PC-3 (cell line): ENCODE results near the gene ZW10. TPM values are rescaled to one million over a fixed set of nuclear protein-coding genes. Genes with fewer than 3 reads are reported as not detected.

Source experiments
- ATAC-seq: fragments of 200-7000 bp; cut with Tn5 transposase; 2 replicates; pipeline ENCODE4 v1.9.1; 2020; ENCODE audit warnings: mild to moderate bottlenecking, moderate library complexity
- BruUV-seq: library from RNA; stranded (reverse); fragments of 400-500 nt; replicated peaks from 2 replicates; lab custom pipeline; 2021; lab: Mats Ljungman, UMichigan
- CTCF ChIA-PET: fragments of 300-600 bp; sonication (Branson Sonifier 250); formaldehyde crosslinking; loops from one replicate; lab custom pipeline; 2022; ENCODE audit warnings: antibody characterized with exemption; lab: Charles Lee
- POLR2A ChIA-PET: fragments of 300-600 bp; sonication (Branson Sonifier 250); formaldehyde crosslinking; loops from one replicate; lab custom pipeline; 2022; ENCODE audit warnings: antibody characterized with exemption; ENCODE audit not compliant: unreplicated experiment; lab: Charles Lee
- DNase-seq: peaks from one replicate; pipeline ENCODE4 v3.0.0-alpha.2; 2015
- H2AFZ ChIP-seq: fragments of 300-600 bp; sonication (generic); 2 replicates; pipeline ENCODE4 v1.6.0; 2016; ENCODE audit warnings: antibody characterized with exemption, low read length
- H3F3A ChIP-seq: fragments of 300-600 bp; sonication (generic); one replicate; pipeline ENCODE4 v1.6.0; 2017; ENCODE audit warnings: antibody characterized with exemption, low read length, control low read depth, mild to moderate bottlenecking; ENCODE audit not compliant: unreplicated experiment
- H3K27ac ChIP-seq: fragments of 300-600 bp; sonication (generic); 2 replicates; pipeline ENCODE4 v1.5.1; 2016; ENCODE audit warnings: mild to moderate bottlenecking, low read length
- H3K27me3 ChIP-seq: fragments of 300-600 bp; sonication (generic); 2 replicates; pipeline ENCODE4 v1.6.1; 2016; ENCODE audit warnings: low read length, mixed read lengths
- H3K36me3 ChIP-seq: fragments of 300-600 bp; sonication (generic); 2 replicates; pipeline ENCODE4 v1.6.1; 2016; ENCODE audit warnings: low read depth, mixed run types, low read length, mixed read lengths
- H3K4me1 ChIP-seq: fragments of 300-600 bp; sonication (generic); 2 replicates; pipeline ENCODE4 v1.5.1; 2016; ENCODE audit warnings: low read length; ENCODE audit not compliant: insufficient read depth
- H3K4me2 ChIP-seq: fragments of 300-600 bp; sonication (generic); 2 replicates; pipeline ENCODE4 v1.6.0; 2016; ENCODE audit warnings: low read length
- H3K4me3 ChIP-seq: fragments of 300-600 bp; sonication (generic); 2 replicates; pipeline ENCODE4 v1.5.1; 2016; ENCODE audit warnings: mild to moderate bottlenecking, low read length, mixed read lengths
- H3K79me2 ChIP-seq: fragments of 300-600 bp; sonication (generic); 2 replicates; pipeline ENCODE4 v1.6.1; 2017; ENCODE audit warnings: low read length, mixed read lengths
- H3K9ac ChIP-seq: fragments of 300-600 bp; sonication (generic); 2 replicates; pipeline ENCODE4 v1.6.0; 2016; ENCODE audit warnings: mild to moderate bottlenecking, low read length
- H3K9me2 ChIP-seq: fragments of 300-600 bp; sonication (generic); replicated peaks from 2 replicates; pipeline ENCODE4 v1.6.1; 2016; ENCODE audit warnings: mixed run types, low read length, mixed read lengths
- H3K9me3 ChIP-seq: fragments of 300-600 bp; sonication (generic); 2 replicates; pipeline ENCODE4 v1.6.1; 2016; ENCODE audit warnings: low read length, mixed read lengths
- H4K20me1 ChIP-seq: fragments of 300-600 bp; sonication (generic); 2 replicates; pipeline ENCODE4 v1.6.1; 2016; ENCODE audit warnings: low read length, mixed read lengths
- EZH2 ChIP-seq: fragments of 300-600 bp; sonication (generic); IDR thresholded peaks from one replicate; pipeline ENCODE4 v1.6.1; 2017; ENCODE audit warnings: antibody characterized with exemption, mild to moderate bottlenecking, low read length; ENCODE audit not compliant: unreplicated experiment
- EZH2phosphoT487 ChIP-seq: fragments of 300-600 bp; sonication (generic); IDR thresholded peaks from 2 replicates; pipeline ENCODE4 v1.6.1; 2018; ENCODE audit warnings: mild to moderate bottlenecking, antibody characterized with exemption, low read length, borderline replicate concordance
- intact Hi-C: fragments of 100-400 bp; cut with micrococcal nuclease; formaldehyde crosslinking; loops from 2 replicates; pipeline ENCODE4 v1.9.0; 2023
- total RNA-seq: library from RNA; depleted of rRNA; stranded (reverse); fragments of >200 nt; gene quantifications from 2 replicates; pipeline ENCODE4 v1.2.3, GENCODE V29; 2014
- TF ChIP-seq, protein P1 (sequence below): fragments of 300-600 bp; sonication (generic); conservative IDR thresholded peaks from 2 replicates; pipeline ENCODE4 v1.5.1; 2017; ENCODE audit warnings: antibody characterized with exemption, low read depth, mild to moderate bottlenecking, low read length

Gene ZW10
- total RNA-seq, 1 experiment from 2014 or later = 38.4 TPM

DNA sequence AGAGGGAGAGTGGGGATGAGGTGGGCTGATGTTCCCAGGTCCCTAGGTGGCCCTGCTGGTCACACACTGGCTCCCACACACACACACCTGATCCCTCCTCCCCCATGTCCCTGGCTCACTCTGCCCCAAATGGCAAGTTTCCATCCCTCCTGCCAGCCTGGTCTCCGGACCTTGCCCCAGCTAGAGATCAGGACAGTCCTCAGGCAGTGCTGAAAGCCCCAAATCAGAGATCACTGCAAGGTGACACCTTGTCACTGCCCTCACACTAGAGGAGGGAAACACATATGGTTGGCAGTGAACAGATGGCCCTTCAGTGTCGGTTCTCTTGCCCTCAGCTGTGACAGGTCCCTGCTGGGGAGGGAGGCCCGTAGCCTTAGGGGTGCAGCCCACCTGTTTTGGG lies 75.0 kb downstream of the ZW10 start:
- CTCF ChIA-PET = no interaction called here
- POLR2A ChIA-PET = no interaction called here
- no peaks in the 10 kb centered on the region for H3K36me3 ChIP-seq
- peaks cover 20% of the 10 kb centered on the region for H3K4me1 ChIP-seq
- H3K27ac ChIP-seq = peak overlapping the region; percentile 56; the same call in 1 of the 2 replicates
- H3K79me2 ChIP-seq = no peaks in the 10 kb centered on the region
- DNase-seq (no peak), ATAC-seq (peak; percentile 37)
- no peaks in the 10 kb centered on the region for H4K20me1 ChIP-seq
- intact Hi-C loops = loop anchor here (1.0 to 2.0 kb wide), 3 partner anchors 18 to 111 kb away; no protein-coding TSS in a partner anchor
- no peak overlapping the region for H3K4me3 ChIP-seq
- H3K4me2 ChIP-seq = peak overlapping the region; percentile 40
- no peaks in the 10 kb centered on the region for H3K9me2 ChIP-seq
- no peaks in the 10 kb centered on the region for H3K27me3 ChIP-seq
- no peaks in the 10 kb centered on the region for H3F3A ChIP-seq
- H3K9me3 ChIP-seq = no peaks in the 10 kb centered on the region
- no TSS peak for BruUV-seq
- TF ChIP-seq EZH2phosphoT487 = no peak
- no peak for TF ChIP-seq EZH2
- TF ChIP-seq, protein P1, sequence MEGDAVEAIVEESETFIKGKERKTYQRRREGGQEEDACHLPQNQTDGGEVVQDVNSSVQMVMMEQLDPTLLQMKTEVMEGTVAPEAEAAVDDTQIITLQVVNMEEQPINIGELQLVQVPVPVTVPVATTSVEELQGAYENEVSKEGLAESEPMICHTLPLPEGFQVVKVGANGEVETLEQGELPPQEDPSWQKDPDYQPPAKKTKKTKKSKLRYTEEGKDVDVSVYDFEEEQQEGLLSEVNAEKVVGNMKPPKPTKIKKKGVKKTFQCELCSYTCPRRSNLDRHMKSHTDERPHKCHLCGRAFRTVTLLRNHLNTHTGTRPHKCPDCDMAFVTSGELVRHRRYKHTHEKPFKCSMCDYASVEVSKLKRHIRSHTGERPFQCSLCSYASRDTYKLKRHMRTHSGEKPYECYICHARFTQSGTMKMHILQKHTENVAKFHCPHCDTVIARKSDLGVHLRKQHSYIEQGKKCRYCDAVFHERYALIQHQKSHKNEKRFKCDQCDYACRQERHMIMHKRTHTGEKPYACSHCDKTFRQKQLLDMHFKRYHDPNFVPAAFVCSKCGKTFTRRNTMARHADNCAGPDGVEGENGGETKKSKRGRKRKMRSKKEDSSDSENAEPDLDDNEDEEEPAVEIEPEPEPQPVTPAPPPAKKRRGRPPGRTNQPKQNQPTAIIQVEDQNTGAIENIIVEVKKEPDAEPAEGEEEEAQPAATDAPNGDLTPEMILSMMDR = no peak
- no peak overlapping the region for H3K9ac ChIP-seq
- no peak overlapping the region for H2AFZ ChIP-seq

DNA sequence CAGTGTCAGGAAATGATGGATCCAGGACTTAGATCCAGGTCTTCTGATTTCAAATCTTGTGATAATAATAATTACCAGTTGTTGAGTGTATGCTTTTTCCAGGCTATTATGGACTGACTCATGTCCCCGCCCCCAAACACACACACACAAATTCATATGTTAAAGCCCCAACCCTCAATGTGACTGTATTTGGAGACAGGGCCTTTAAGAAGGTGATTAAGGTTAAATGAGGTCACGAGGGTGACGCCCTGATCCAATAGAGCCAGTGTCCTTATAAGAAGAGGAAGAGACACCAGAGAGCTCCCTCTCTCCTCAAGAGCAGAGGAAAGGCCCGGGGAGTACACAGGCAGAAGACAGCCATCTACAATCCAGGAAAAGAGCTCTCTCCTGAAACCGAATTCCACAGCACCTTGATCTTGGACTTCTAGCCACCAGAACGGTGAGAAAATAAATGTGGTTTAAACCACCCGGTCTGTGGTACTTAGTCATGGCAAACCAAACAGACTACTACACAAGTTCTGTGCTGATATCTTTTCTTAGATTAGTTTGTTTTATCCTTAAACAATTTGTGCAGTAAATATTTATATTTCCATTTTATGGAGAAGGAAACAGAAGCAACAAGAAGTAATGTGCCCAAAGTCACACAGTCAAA lies 75.6 kb downstream of the ZW10 start:
- H4K20me1 ChIP-seq = no peaks in the 10 kb centered on the region
- ChIA-PET CTCF (no interaction called here), POLR2A (no interaction called here)
- no peak overlapping the region for H2AFZ ChIP-seq
- no peaks in the 10 kb centered on the region for H3K9me2 ChIP-seq
- H3K27ac ChIP-seq = peak overlapping the region; percentile 56
- H3K36me3 ChIP-seq = no peaks in the 10 kb centered on the region
- no peaks in the 10 kb centered on the region for H3K9me3 ChIP-seq
- intact Hi-C loops = loop anchor here (1.0 to 2.0 kb wide), 3 partner anchors 19 to 111 kb away; no protein-coding TSS in a partner anchor
- H3F3A ChIP-seq = no peaks in the 10 kb centered on the region
- peak overlapping the region; percentile 40 for H3K4me2 ChIP-seq
- H3K4me3 ChIP-seq = no peak overlapping the region
- peaks cover 20% of the 10 kb centered on the region for H3K4me1 ChIP-seq
- no peaks in the 10 kb centered on the region for H3K79me2 ChIP-seq
- TF ChIP-seq EZH2 (no peak), EZH2phosphoT487 (no peak)
- no TSS peak for BruUV-seq
- ATAC-seq (peak; percentile 91), DNase-seq (peak; percentile 82)
- no peaks in the 10 kb centered on the region for H3K27me3 ChIP-seq
- H3K9ac ChIP-seq = no peak overlapping the region

DNA sequence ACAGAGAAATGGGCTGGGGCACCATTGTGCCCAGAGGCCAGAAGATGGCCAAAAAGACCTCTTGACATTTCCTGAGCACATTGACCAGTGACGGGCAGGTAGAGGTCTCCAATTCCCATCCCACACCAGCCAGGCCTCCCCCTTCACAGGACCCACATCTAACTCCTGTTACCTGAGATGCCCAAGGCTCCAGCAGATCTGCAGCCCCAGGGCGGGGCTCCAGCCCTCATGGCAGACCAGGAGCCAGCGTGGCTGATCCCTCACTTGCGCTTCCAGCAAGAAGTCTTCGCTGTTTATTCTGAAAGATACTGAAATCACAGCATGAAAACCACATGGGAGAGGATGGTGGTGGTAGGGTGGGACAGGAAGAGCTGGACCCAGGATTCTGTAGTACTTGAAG lies 76.4 kb downstream of the ZW10 start:
- Histone ChIP-seq H3K4me2 (peak overlapping the region; percentile 40; the same call in 1 of the 2 replicates), H2AFZ (no peak overlapping the region), H3K27ac (no peak overlapping the region), H3K9me2 (no peaks in the 10 kb centered on the region), H3F3A (no peaks in the 10 kb centered on the region), H3K9me3 (no peaks in the 10 kb centered on the region), H3K27me3 (no peaks in the 10 kb centered on the region), H3K4me1 (peaks cover 20% of the 10 kb centered on the region), H3K4me3 (no peak overlapping the region), H4K20me1 (no peaks in the 10 kb centered on the region), H3K36me3 (no peaks in the 10 kb centered on the region), H3K9ac (no peak overlapping the region), H3K79me2 (no peaks in the 10 kb centered on the region)
- BruUV-seq = no TSS peak
- POLR2A ChIA-PET = no interaction called here
- ATAC-seq = no peak
- intact Hi-C loops = no loop called here
- no peak for DNase-seq
- CTCF ChIA-PET = no interaction called here
- TF ChIP-seq EZH2 (no peak), EZH2phosphoT487 (no peak)
- TF ChIP-seq, protein P1 = no peak
